ENCODE data around the gene RPRML.

DNA sequence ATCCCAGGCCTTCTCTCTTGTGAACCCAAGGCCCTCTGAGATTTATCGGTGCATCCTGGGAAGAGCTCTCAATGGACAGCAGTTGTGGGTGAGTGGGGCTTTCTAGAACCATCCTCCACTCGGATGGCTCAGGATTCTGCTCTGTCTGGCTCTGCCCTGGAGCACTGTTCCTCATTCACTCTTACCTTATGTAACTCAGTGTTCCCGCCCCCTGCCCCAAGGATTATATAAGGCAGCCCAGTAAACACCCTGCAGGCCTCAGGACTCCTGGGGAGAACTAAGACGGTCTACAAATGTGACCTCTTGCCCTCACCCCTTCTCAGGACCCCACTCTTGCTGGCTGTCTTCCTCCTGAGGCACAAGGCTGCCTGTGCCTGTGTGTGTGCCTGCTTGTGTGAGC is 3.8 kb downstream of the RPRML start:
- TF ChIP-seq, protein P1, sequence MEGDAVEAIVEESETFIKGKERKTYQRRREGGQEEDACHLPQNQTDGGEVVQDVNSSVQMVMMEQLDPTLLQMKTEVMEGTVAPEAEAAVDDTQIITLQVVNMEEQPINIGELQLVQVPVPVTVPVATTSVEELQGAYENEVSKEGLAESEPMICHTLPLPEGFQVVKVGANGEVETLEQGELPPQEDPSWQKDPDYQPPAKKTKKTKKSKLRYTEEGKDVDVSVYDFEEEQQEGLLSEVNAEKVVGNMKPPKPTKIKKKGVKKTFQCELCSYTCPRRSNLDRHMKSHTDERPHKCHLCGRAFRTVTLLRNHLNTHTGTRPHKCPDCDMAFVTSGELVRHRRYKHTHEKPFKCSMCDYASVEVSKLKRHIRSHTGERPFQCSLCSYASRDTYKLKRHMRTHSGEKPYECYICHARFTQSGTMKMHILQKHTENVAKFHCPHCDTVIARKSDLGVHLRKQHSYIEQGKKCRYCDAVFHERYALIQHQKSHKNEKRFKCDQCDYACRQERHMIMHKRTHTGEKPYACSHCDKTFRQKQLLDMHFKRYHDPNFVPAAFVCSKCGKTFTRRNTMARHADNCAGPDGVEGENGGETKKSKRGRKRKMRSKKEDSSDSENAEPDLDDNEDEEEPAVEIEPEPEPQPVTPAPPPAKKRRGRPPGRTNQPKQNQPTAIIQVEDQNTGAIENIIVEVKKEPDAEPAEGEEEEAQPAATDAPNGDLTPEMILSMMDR (IDR thresholded peaks at IDR 0.05 in 4 of 5, conservative IDR thresholded peaks at IDR 0.05 in 1 of 5): no peak
- no peak for TF ChIP-seq POLR2A (IDR thresholded peaks at IDR 0.05)
